Caco-2 (cell line): ENCODE data around the gene ACOXL. TPM values are rescaled to one million over a fixed set of nuclear protein-coding genes. Genes with fewer than 3 reads are reported as not detected.

ENCODE experiments used
- BruUV-seq: library from RNA; stranded (reverse); fragments of 400-500 nt; replicated peaks from 2 replicates; lab custom pipeline; 2021; lab: Mats Ljungman, UMichigan
- CTCF ChIA-PET: fragments of 300-600 bp; sonication (Branson Sonifier 250); formaldehyde crosslinking; loops from one replicate; lab custom pipeline; 2022; ENCODE audit warnings: antibody characterized with exemption; lab: Charles Lee
- POLR2A ChIA-PET: fragments of 300-600 bp; sonication (Branson Sonifier 250); formaldehyde crosslinking; loops from one replicate; lab custom pipeline; 2022; ENCODE audit warnings: antibody characterized with exemption; lab: Charles Lee
- DNase-seq, 2 experiments: peaks; one replicate each; pipeline versions ENCODE4 v3.0.0 to v3.0.0-alpha.2; 2020 to 2022
- H3K27me3 ChIP-seq: replicated peaks from 2 replicates; pipeline ENCODE4 v1.6.0; 2011; ENCODE audit warnings: low read length; ENCODE audit not compliant: control insufficient read depth, insufficient read depth
- H3K36me3 ChIP-seq: 2 replicates; pipeline ENCODE4 v1.5.1; 2011; ENCODE audit warnings: low read length; ENCODE audit not compliant: control insufficient read depth, insufficient read depth
- H3K4me1 ChIP-seq: fragments of 250-450 bp; sonication (Bioruptor Pico); 2 replicates; pipeline ENCODE4 v1.5.1; 2020; ENCODE audit warnings: mild to moderate bottlenecking
- H3K4me3 ChIP-seq: 2 replicates; pipeline ENCODE4 v1.5.1; 2011; ENCODE audit warnings: low read depth, mild to moderate bottlenecking, control low read depth, low read length
- H3K9me3 ChIP-seq: fragments of 250-450 bp; sonication (Bioruptor Pico); 2 replicates; pipeline ENCODE4 v1.5.1; 2020; ENCODE audit warnings: mild to moderate bottlenecking, moderate library complexity
- H3K27ac Mint-ChIP-seq: one replicate; pipeline ENCODE4 v1.8.0; 2022; ENCODE audit warnings: mixed read lengths; ENCODE audit not compliant: unreplicated experiment
- H3K27me3 Mint-ChIP-seq: one replicate; pipeline ENCODE4 v1.8.0; 2022; ENCODE audit warnings: mixed read lengths; ENCODE audit not compliant: insufficient read depth, unreplicated experiment
- H3K36me3 Mint-ChIP-seq: one replicate; pipeline ENCODE4 v1.8.0; 2022; ENCODE audit warnings: mild to moderate bottlenecking, mixed read lengths; ENCODE audit not compliant: insufficient read depth, unreplicated experiment
- H3K4me1 Mint-ChIP-seq: one replicate; pipeline ENCODE4 v1.8.0; 2022; ENCODE audit warnings: low read depth, mixed read lengths; ENCODE audit not compliant: unreplicated experiment
- H3K4me3 Mint-ChIP-seq: one replicate; pipeline ENCODE4 v1.8.0; 2022; ENCODE audit warnings: mild to moderate bottlenecking, moderate library complexity, mixed read lengths; ENCODE audit not compliant: unreplicated experiment
- H3K9me3 Mint-ChIP-seq: one replicate; pipeline ENCODE4 v1.8.0; 2022; ENCODE audit warnings: mixed read lengths; ENCODE audit not compliant: unreplicated experiment
- CTCF ChIP-seq, 2 experiments: fragments of 200-600 bp in 1 of 2; IDR thresholded peaks; 1 replicate in 1 of 2; 2 replicates in 1 of 2; pipeline versions ENCODE4 v1.5.1 to v1.8.0; 2011 to 2022; ENCODE audit warnings: antibody characterized with exemption in 1 of 2, control low read depth in 1 of 2, inconsistent platforms in 1 of 2, low read depth in 1 of 2, low read length in 1 of 2, mild to moderate bottlenecking in 1 of 2, moderate library complexity in 1 of 2; ENCODE audit not compliant: insufficient read depth in 1 of 2, severe bottlenecking in 1 of 2, unreplicated experiment in 1 of 2
- intact Hi-C: fragments of 100-400 bp; cut with micrococcal nuclease; formaldehyde crosslinking; loops from one replicate; pipeline ENCODE4 v1.10.0; 2022; ENCODE audit not compliant: unreplicated experiment
- total RNA-seq: library from RNA; stranded (reverse); gene quantifications from 2 replicates; pipeline ENCODE4 v1.2.3, GENCODE V29; 2022

ACOXL gene
- total RNA-seq, 1 experiment from 2014 or later, result 2.6 TPM

DNA sequence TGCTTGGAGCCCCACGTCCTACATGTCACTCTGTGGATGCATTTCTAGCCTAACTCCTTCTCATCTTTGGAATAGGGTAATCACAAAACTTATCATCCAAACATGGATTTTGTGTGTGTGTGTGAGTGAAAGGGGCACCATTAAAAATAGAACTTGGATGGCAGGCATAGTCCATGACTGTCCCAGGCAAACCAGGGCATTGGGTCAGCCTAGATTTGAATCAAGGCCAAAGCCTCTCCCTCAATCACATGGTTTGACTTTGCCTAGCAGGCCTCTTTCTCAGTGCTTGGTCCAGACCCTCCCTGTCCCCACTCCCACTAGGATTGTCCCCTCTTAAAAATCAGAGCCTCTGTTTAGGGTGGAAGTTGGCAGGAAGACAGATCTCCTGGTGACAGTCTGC lies 320.9 kb downstream of the ACOXL start:
- Mint-ChIP-seq H3K9me3 (no peaks in the 10 kb centered on the region), H3K27me3 (peaks cover 2% of the 10 kb centered on the region), H3K4me1 (peaks cover 10% of the 10 kb centered on the region), H3K36me3 (no peaks in the 10 kb centered on the region), H3K4me3 (no peak overlapping the region), H3K27ac (no peak overlapping the region)
- Histone ChIP-seq H3K9me3 (no peaks in the 10 kb centered on the region), H3K4me1 (peaks cover 11% of the 10 kb centered on the region), H3K27me3 (no peaks in the 10 kb centered on the region), H3K4me3 (no peak overlapping the region), H3K36me3 (no peaks in the 10 kb centered on the region)
- POLR2A ChIA-PET, result no interaction called here
- BruUV-seq, result no TSS peak
- CTCF ChIA-PET, result no interaction called here
- no peak for TF ChIP-seq CTCF (IDR thresholded peaks at IDR 0.05; ENCODE audit: insufficient read depth in 1 of 2, low read depth in 1 of 2, low read length in 1 of 2, severe bottlenecking in 1 of 2, unreplicated experiment in 1 of 2)
- intact Hi-C loops, result no loop called here
- DNase-seq, result no peak

- H3K4me3 ChIP-seq, result no peak overlapping the region
- CTCF ChIA-PET, result no interaction called here
- DNase-seq, result no peak
- H3K4me3 Mint-ChIP-seq, result no peak overlapping the region
- H3K27me3 Mint-ChIP-seq, result peaks cover 2% of the 10 kb centered on the region
- TF ChIP-seq CTCF (IDR thresholded peaks at IDR 0.05; ENCODE audit: insufficient read depth in 1 of 2, low read depth in 1 of 2, low read length in 1 of 2, severe bottlenecking in 1 of 2, unreplicated experiment in 1 of 2), result no peak
- H3K4me1 Mint-ChIP-seq, result peaks cover 10% of the 10 kb centered on the region
- H3K9me3 Mint-ChIP-seq, result no peaks in the 10 kb centered on the region
- no peaks in the 10 kb centered on the region for H3K36me3 ChIP-seq
- peaks cover 11% of the 10 kb centered on the region for H3K4me1 ChIP-seq
- H3K36me3 Mint-ChIP-seq, result no peaks in the 10 kb centered on the region
- POLR2A ChIA-PET, result no interaction called here
- no peaks in the 10 kb centered on the region for H3K27me3 ChIP-seq
- intact Hi-C loops, result no loop called here
- no TSS peak for BruUV-seq
- no peak overlapping the region for H3K27ac Mint-ChIP-seq
- no peaks in the 10 kb centered on the region for H3K9me3 ChIP-seq
These were observed 321.6 kb downstream of the ACOXL start for GRCh38 chr2:111053825-111054515.

- no peaks in the 10 kb centered on the region for H3K27me3 ChIP-seq
- no peak for TF ChIP-seq CTCF (IDR thresholded peaks at IDR 0.05; ENCODE audit: insufficient read depth in 1 of 2, low read depth in 1 of 2, low read length in 1 of 2, severe bottlenecking in 1 of 2, unreplicated experiment in 1 of 2)
- H3K9me3 ChIP-seq, result no peaks in the 10 kb centered on the region
- no TSS peak for BruUV-seq
- Mint-ChIP-seq H3K4me1 (peaks cover 10% of the 10 kb centered on the region), H3K36me3 (no peaks in the 10 kb centered on the region), H3K4me3 (no peak overlapping the region), H3K9me3 (no peaks in the 10 kb centered on the region), H3K27ac (no peak overlapping the region), H3K27me3 (peaks cover 2% of the 10 kb centered on the region)
- no peak overlapping the region for H3K4me3 ChIP-seq
- POLR2A ChIA-PET, result no interaction called here
- no peaks in the 10 kb centered on the region for H3K36me3 ChIP-seq
- peaks cover 11% of the 10 kb centered on the region for H3K4me1 ChIP-seq
- intact Hi-C loops, result no loop called here
- no peak for DNase-seq
- CTCF ChIA-PET, result no interaction called here
These were observed 322.7 kb downstream of the ACOXL start for GRCh38 chr2:111054791-111055691.
